SJSA1 (cell line): ENCODE data around the gene ZNF768. TPM values are rescaled to one million over a fixed set of nuclear protein-coding genes. Genes with fewer than 3 reads are reported as not detected.
"Not testable (repeated sequence)": the region's sequence is repeated elsewhere in the genome, so short reads cannot be mapped to it uniquely, and the experiment has no call there.

Experiments used
- DNase-seq, 2 experiments: peaks; one replicate each; pipeline ENCODE4 v3.0.0-alpha.2; 2015 to 2020; ENCODE audit warnings: low spot score in 2 of 2, low read depth in 1 of 2
- H3K27ac ChIP-seq: fragments of 250-450 bp; sonication (Bioruptor Pico); 2 replicates; pipeline ENCODE4 v1.5.1; 2020; ENCODE audit warnings: mild to moderate bottlenecking, moderate library complexity
- H3K27me3 ChIP-seq: fragments of 250-450 bp; sonication (Bioruptor Pico); replicated peaks from 2 replicates; pipeline ENCODE4 v1.5.1; 2020; ENCODE audit warnings: mild to moderate bottlenecking, moderate library complexity
- H3K36me3 ChIP-seq: fragments of 250-450 bp; sonication (Bioruptor Pico); 2 replicates; pipeline ENCODE4 v1.5.1; 2020; ENCODE audit warnings: mild to moderate bottlenecking
- H3K4me1 ChIP-seq: fragments of 250-450 bp; sonication (Bioruptor Pico); replicated peaks from 2 replicates; pipeline ENCODE4 v1.6.1; 2021; ENCODE audit warnings: mild to moderate bottlenecking
- H3K4me3 ChIP-seq: fragments of 250-450 bp; sonication (Bioruptor Pico); 2 replicates; pipeline ENCODE4 v1.5.1; 2020; ENCODE audit warnings: mild to moderate bottlenecking
- H3K9me3 ChIP-seq: fragments of 250-450 bp; sonication (Bioruptor Pico); replicated peaks from 2 replicates; pipeline ENCODE4 v1.5.1; 2020; ENCODE audit warnings: mild to moderate bottlenecking
- total RNA-seq: library from RNA; depleted of rRNA; stranded (reverse); fragments of >200 nt; shearing (Covaris generic); gene quantifications from 2 replicates; pipeline ENCODE4 v1.2.3, GENCODE V29; 2014

ZNF768 gene
- total RNA-seq, 1 experiment from 2014 or later, result 41.1 TPM

- H3K27me3 ChIP-seq, result no peaks in the 10 kb centered on the region
- H3K36me3 ChIP-seq, result peaks cover 8% of the 10 kb centered on the region
- no peak overlapping the region for H3K27ac ChIP-seq
- no peaks in the 10 kb centered on the region for H3K9me3 ChIP-seq
- DNase-seq, result no peak
- peaks cover 9% of the 10 kb centered on the region for H3K4me1 ChIP-seq
- H3K4me3 ChIP-seq, result no peak overlapping the region
These were observed 22.3 kb upstream of the ZNF768 start for GRCh38 chr16:30548416-30549253.

DNA sequence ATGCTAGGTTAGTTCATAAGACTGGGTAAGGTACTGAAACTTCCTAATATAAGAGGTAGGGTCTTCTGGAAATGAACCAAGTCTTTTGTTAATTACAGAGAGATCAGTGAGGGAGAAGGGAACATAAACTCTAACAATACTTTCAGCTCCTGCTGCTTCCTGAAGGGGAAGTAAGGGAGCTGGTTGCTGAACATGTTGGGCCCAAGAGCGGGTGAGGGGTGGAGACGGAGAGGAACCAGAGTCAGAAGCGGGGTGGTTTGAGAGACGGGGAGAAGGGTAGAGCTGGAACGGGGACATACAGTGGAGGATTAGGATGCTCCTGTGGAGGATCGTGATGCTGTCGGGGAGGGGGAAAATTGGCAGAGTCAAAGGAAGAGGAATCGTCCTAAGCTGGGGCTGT lies 19.7 kb upstream of the ZNF768 start:
- Histone ChIP-seq H3K4me1 (peaks cover 14% of the 10 kb centered on the region), H3K36me3 (no peaks in the 10 kb centered on the region), H3K9me3 (no peaks in the 10 kb centered on the region), H3K27ac (no peak overlapping the region), H3K4me3 (no peak overlapping the region), H3K27me3 (no peaks in the 10 kb centered on the region)
- DNase-seq, result no peak

GRCh38 chr16:30543067-30543466 lies 16.7 kb upstream of the ZNF768 start:
- no peak for DNase-seq
- Histone ChIP-seq H3K4me1 (peaks cover 5% of the 10 kb centered on the region), H3K9me3 (no peaks in the 10 kb centered on the region), H3K4me3 (no peak overlapping the region), H3K36me3 (no peaks in the 10 kb centered on the region), H3K27ac (no peak overlapping the region), H3K27me3 (no peaks in the 10 kb centered on the region)

- H3K36me3 ChIP-seq, result no peaks in the 10 kb centered on the region
- peak in 1 of 2 experiments; percentile 12 for DNase-seq
- no peaks in the 10 kb centered on the region for H3K27me3 ChIP-seq
- peaks cover 5% of the 10 kb centered on the region for H3K4me1 ChIP-seq
- H3K4me3 ChIP-seq, result no peak overlapping the region
- no peaks in the 10 kb centered on the region for H3K9me3 ChIP-seq
- no peak overlapping the region for H3K27ac ChIP-seq
These were observed 15.3 kb upstream of the ZNF768 start for GRCh38 chr16:30541502-30542329.

DNA sequence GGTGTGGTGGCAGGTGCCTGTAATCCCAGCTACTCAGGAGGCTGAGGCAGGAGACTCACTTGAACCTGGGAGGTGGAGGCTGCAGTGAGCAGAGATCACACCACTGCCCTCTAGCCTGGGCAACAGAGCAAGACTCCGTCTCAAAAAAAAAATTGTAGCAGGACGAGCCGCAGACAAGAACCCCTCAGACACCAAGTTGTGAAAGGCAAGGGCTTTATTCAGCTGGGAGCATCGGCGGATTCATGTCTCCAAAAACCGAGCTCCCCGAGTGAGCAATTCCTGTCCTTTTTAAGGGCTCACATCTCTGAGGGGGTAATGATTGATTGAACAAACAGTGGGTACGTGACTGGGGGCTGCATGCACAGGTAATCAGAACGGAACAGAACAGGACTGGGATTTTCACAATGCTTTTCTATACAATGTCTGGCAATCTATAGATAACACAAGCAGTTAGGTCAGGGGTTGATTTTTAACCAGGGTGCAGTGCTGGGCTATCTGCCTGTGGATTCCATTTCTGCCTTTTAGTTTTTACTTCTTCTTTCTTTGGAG lies 14.6 kb upstream of the ZNF768 start:
- H3K27ac ChIP-seq, DNase-seq: not testable (repeated sequence)

DNA sequence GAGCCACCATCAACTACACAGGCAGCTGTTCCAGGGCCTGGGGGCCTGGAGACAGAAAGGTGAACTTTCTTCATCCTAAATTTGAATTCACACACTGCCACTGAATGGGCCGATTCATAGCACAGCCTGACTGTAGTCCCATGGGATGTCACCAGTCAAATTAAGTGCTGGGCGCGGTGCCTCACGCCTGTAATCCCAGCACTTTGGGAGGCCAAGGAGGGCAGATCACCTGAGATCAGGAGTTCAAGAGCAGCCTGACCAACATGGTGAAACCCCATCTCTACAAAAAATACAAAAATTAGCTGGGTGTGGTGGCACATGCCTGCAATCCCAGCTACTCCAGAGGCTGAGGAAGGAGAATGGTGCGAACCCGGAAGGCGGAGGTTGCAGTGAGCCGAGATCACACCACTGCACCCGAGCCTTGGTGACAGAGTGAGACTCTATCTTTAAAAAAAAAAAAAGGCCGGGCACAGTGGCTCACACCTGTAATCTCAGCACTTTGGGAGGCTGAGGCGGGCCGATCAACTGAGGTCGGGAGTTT lies 13.7 kb upstream of the ZNF768 start:
- not testable (repeated sequence) for H3K27me3 ChIP-seq, H3K36me3 ChIP-seq

More for the DNA sequence above, 14.6 kb upstream of the ZNF768 start:
- not testable (repeated sequence) for H3K9me3 ChIP-seq, H3K4me3 ChIP-seq, H3K4me1 ChIP-seq, H3K36me3 ChIP-seq, H3K27me3 ChIP-seq

DNA sequence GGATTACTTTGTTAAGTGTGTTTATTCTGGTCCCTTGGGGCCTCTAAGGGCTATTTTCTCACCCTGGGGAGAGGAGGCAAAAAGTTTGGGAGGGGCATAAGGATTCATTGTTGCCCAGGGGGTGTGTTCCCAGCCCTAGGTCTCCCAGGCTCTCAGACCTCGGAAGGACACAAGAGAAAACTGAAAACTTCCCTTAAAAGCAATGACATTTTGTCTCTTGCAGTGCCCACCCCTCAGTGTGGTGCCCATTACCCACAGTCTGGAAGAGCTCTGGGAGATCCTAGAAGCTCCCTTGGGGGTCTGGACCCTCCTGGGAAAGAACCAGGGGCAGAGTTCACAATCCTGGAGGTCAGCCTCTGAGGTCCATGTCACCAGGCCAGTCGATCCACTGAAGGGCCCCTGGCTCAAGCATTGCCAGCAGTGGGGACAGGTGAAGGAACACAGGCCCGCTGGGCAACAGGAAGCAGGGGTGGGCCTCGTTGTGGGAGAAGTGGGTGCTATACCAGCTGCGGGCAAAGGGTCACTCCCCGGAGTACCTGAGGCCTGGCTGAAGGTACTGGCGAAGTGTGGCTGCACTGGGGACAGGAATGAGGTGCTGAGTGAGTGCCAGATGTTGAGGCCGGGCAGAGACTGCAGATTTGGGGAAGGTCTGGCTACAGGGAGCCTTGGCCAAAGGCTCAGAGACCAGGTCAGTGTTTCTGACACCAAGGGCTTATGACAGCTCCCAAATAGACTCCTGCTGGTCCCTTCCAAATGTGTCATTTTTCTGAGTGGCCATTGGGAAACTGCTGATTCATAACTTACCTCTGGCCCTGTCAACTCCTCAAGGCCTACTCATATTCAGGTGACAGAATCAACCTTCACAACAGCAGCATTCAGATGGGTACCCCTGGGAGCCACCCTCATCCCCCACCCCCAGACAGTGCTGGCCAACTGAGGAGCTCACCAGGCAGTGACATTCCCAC lies 12.9 kb upstream of the ZNF768 start:
- no peaks in the 10 kb centered on the region for H3K36me3 ChIP-seq
- H3K27ac ChIP-seq, result no peak overlapping the region
- DNase-seq, result no peak
- H3K27me3 ChIP-seq, result no peaks in the 10 kb centered on the region
- peaks cover 20% of the 10 kb centered on the region for H3K4me1 ChIP-seq
- no peak overlapping the region for H3K4me3 ChIP-seq
- H3K9me3 ChIP-seq, result no peaks in the 10 kb centered on the region

More for the DNA sequence above, 13.7 kb upstream of the ZNF768 start:
- H3K4me3 ChIP-seq, H3K27ac ChIP-seq, DNase-seq, H3K9me3 ChIP-seq: not testable (repeated sequence)
- H3K4me1 ChIP-seq, result peaks cover 15% of the 10 kb centered on the region

DNA sequence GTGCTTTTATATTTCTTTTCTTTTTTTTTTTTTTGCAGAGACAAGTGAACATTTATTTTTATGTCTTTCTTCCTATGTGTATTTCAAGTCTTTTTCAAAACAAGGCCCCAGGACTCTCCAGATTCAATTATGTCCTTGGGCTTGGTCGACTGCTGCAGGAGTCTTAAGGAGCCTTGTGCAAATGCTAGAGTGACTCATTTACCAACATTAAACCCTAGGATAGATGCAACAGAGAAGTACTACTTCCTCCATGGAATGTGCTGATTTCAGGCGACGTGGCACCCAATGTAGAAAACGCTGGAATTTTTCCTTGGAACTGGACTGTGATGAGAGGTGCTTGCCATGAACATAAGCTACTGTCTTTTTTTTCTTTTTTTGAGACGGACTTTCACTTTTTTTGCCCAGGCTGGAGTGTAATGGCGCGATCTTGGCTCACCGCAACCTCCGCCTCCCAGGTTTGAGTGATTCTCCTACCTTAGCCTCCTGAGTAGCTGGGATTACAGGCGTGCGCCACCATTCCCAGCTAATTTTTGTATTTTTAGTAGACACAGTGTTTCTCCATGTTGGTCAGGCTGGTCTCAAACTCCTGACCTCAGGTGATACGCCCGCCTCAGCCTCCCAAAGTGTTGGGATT lies 10.1 kb upstream of the ZNF768 start:
- H3K4me3 ChIP-seq, H3K36me3 ChIP-seq, H3K9me3 ChIP-seq, H3K27me3 ChIP-seq, DNase-seq, H3K27ac ChIP-seq: not testable (repeated sequence)
- H3K4me1 ChIP-seq, result peaks cover 24% of the 10 kb centered on the region

DNA sequence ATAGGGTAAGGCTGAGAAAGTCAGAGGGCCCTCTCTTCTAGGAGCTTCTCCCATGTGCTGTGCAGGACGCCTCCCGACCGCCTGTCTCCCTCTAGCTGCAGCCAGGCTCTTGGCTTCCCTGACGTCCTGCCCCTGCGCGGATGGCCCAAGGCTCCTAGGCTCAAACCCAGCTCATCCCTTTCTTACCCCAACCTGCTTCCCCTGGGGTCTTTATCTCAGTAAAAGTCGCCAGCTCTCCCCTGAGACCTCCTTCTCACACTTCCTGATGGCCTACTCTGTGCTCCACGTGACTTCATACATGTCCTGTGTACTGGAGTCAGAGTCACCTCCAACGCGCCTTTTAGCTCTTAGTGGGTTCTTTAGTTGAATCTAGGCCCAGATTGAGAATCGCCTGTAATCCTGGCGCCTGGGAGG lies 9.4 kb upstream of the ZNF768 start:
- Histone ChIP-seq H3K27ac (no peak overlapping the region), H3K27me3 (no peaks in the 10 kb centered on the region), H3K4me1 (peaks cover 20% of the 10 kb centered on the region), H3K36me3 (no peaks in the 10 kb centered on the region), H3K4me3 (peak overlapping the region; percentile 47), H3K9me3 (no peaks in the 10 kb centered on the region)
- DNase-seq, result peak in 1 of 2 experiments; percentile 39

- H3K36me3 ChIP-seq, result no peaks in the 10 kb centered on the region
- peak overlapping the region; percentile 73 for H3K27ac ChIP-seq
- peak overlapping the region; percentile 47 for H3K4me3 ChIP-seq
- H3K27me3 ChIP-seq, result no peaks in the 10 kb centered on the region
- peaks cover 20% of the 10 kb centered on the region for H3K4me1 ChIP-seq
- no peaks in the 10 kb centered on the region for H3K9me3 ChIP-seq
- DNase-seq, result peak in 1 of 2 experiments; percentile 35
These were observed 8.9 kb upstream of the ZNF768 start for GRCh38 chr16:30535106-30535776.

DNA sequence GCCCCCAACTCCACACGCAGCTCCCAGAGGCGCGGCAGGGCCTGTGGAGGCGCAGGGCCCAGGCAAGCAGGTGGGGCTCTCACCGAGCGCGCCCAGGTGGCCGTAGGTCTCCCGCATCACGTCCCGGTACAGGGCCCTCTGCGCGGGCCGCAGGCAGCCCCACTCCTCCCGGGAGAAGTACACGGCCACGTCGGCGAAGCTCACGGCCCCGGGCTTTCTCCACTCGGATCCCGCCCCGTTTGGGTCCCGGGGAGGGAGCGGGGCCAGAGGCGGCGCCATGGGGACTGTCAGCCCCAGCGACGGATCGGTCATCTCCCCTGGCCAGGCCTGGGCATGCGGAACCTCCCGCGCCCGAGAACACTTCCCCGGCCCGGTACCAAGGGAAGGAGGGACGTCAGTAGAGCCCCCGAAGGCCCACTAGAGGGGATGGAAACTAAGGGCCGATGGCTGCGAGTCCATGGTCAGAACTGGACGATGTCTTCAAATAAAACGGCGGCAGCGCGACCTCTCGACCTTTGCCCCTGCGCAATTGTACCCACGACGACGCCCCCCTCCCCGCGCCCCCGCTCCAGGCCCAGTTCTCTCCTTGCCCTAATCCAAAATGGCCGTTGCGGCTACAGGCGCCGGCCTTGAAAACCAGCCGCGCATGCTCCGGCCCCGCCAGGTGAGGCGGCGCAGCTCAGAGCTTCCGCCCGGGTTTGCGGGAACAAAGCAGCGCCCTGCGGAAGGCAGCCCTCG lies 8.2 kb upstream of the ZNF768 start, which contains the start of gene ZNF747:
ZNF747 (minus strand) TSS at position 491 of the 738 bp plus-strand sequence; CDS start at position 312, 179 bp downstream.
- DNase-seq, result peak; percentile 77 to 79
- Histone ChIP-seq H3K27me3 (no peaks in the 10 kb centered on the region), H3K9me3 (no peaks in the 10 kb centered on the region), H3K4me1 (peaks cover 20% of the 10 kb centered on the region), H3K36me3 (no peaks in the 10 kb centered on the region), H3K27ac (peak within 1 kb of the TSS; percentile 73), H3K4me3 (peak within 1 kb of the TSS; percentile 47)
